Measurements from ENCODE around the gene TRIP12.
"Not testable (repeated sequence)": the region's sequence is repeated elsewhere in the genome, so short reads cannot be mapped to it uniquely, and the experiment has no call there.

TRIP12 gene

DNA sequence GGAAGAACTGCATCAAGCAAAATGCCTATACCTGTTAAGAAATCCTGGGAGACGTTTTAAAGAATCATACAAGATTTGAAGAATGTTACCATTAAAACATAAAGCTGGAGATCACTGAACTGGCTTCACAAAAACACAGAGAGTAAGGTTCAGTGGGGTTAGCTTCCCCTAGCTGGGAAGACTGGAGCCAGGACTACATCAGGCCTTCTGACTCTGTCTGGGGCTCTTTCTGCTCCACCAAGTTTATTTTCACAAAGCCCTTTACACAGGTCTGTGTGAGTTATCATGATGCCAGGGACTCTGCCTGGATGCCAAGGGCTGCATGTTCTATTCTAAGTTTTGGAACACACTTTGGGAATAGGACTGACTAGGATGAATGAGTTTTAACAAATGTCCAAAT, 160.1 kb downstream of the TRIP12 start:
- DNase-seq, result no peak

DNA sequence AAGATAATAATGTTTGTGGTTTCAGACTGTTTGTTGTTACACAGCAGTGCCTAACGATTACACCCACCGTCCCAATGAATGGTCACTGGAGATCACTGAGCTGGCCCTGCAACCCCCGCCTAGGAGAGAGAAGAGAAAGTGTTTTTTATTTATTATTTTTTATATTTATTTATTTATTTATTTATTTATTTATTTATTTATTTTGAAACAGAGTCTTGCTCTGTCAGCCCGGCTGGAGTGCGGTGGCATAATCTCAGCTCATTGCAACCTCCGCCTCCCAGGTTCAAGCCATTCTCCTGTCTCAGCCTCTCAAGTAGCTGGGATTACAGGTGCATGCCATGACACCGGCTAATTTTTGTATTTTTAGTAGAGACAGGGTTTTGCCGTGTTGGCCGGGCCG, 164.3 kb downstream of the TRIP12 start:
- not testable (repeated sequence) for DNase-seq

DNA sequence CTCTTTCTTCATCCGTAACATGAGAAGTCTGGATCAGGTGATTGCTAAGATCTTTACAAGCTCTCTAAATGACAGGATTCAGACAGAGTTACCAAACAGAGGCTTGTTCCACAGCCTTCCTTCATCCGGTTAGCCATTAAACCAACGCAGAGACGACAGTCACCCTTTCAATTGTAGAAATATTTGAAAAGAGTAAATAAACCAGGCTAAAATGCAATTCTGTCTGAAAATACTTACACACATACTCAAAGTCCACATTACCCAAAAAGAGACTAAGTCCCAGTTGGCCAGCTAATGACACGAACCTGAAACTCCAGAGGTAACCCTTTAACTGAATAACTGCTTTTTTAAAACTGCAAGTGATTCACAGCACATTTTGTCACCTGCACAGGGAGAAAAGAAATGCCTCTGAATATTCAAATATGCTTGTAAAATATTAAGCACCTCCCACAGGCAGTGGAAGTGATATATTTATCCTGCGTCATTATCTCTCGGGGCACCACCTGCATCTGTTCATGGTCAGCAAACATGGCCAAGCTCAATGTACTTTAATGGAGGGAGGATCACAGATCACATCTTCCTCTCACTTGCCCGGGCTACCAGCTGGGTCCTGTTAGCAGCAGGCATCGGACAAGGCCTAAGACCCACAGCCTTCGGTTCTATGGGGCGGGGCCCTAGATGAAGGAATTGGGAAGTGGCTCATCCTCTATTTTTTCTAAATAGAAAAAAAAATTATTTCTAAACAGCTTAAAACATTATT, 168.7 kb downstream of the TRIP12 start:
- DNase-seq, result no peak

DNA sequence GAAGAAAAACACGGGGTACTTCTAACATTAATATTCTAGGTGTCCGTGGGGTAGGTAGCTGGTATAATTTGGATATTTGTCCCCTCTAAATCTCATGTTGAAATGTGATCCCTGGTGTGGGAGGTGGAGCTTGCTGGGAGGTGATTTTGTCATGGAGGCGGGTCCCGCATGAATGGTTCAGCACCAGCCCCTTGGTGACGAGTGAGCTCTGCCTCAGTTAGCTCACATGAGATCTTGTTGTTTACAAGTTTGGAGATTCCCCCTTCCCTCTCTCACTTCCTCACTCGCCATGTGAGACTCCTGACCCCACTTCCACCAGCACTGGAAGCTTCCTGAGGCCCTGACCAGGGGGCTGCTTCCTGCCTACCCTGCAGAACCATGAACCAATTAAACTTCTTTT, 172.0 kb downstream of the TRIP12 start:
- no peak for DNase-seq

DNA sequence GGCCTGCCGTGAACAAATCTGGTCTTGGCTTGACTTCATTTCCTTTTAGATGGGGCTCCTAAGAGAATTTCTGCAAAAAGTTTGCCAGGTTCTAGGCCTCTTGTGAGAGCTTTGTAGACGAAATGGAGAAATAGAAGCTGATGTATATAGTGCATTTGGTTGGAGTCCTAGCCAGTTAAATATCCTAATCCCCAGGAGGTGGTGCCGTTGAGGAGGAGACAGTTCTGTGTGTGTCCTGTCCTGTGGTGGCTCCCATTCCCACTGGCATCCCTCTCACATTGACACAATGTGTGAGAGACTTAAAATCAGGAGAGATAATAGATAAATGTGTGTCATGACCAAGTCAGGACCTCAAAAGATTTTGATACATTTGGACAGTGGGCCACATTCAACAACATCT, 172.9 kb downstream of the TRIP12 start:
- DNase-seq, result no peak

DNA sequence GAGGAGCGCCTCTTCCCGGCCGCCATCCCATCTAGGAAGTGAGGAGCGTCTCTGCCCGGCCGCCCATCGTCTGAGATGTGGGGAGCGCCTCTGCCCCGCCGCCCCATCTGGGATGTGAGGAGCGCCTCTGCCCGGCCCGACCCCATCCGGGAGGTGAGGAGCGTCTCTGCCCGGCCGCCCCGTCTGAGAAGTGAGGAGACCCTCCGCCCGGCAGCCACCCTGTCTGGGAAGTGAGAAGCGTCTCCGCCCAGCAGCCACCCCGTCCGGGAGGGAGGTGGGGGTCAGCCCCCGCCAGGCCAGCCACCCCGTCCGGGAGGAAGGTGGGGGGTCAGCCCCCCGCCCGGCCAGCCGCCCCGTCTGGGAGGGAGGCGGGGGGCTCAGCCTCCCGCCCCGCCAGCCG, 179.1 kb downstream of the TRIP12 start:
- not testable (repeated sequence) for DNase-seq

DNA sequence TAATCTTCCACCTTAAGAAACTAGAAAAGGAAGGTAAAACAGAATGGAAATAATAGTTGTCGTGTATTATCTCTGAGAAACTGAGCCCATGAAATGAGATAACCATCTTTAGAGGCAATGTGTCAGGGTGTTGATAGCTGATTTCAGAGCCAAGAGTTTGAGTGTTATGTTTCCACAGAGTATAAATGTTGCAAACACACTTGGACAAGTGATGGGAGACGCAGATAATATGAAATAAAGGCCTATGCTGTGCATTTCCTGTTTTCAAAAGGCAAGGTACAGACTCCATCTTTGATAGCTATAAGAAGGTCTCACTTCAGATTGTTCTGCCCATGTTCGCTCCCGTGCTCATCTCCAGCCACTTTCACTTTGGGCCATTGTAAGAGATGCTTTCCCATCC, 181.5 kb downstream of the TRIP12 start:
- no peak for DNase-seq

DNA sequence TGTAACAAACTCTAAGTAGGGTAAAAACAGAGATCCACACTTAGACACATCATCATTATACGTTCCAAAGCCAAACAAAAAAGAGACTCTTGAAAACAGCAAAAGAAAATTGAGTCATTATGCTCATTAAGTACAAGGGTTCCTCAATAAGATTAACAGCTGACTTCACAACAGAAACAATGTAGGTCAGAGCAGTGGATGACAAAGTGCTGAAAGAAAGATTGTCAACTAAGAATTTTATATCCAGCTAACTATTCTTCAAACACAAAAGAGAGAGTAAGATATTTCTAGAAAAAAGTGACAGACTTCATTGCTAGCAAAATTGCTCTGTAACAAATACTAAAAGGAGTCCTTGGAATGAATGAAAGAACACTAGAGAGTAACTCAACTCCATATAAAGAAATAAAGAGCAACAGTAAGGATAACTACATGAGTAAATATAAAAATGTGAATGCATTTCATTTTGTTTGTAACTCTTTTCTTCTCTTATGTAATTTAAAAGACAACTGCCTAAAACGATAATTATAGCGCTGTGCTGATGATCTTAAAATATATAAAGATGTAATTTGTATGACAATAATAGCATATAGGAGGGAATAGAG, 183.7 kb downstream of the TRIP12 start:
- no peak for DNase-seq

DNA sequence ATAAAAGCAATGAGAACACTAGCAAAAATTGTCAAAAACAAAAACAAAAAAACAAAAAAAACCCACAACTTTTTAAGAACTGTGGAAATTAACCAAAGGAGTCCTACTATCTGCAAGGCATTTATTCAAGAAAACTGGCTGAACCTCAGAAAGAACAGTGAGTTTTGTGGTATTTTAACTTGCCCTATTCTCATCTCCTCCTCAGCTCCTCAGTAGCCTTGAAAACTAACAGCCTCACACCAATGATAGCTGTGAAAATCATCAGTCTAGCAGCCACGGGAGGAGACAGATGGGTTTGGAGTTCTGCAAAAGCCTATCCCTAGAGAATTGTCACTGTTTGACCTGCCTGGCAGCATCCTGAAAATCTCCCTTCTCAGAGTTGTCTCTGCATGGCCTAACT, 187.4 kb downstream of the TRIP12 start:
- no peak for DNase-seq

DNA sequence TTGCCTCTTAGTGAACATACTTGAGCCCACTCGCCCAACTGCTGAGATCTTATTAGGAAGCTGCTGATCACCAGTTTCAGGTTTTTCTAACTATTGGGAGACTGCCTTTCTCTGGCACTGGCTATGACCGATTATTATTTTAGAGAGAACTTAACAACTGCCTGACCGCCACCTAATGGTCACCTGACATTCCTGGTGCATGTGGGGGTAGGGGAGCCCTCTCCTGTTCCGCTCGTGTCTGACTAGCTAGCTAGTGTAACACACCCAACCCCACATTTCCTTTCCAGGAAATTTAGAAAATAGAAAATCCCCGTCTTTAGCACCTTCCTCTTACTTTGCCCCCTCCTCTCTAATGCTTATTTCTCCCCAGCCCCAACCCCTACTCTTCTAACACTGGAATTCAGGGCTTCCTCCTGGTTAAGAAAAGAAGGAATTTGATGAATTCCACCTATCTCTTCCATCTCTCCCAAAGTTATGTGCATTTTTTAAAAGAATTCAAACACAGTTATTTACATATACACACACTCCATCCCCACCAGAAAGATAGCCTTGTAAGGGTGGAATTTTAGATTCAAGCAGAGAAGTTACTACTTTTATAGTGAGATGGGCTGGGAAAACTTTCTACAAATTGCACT, 188.1 kb downstream of the TRIP12 start:
- DNase-seq, result no peak

DNA sequence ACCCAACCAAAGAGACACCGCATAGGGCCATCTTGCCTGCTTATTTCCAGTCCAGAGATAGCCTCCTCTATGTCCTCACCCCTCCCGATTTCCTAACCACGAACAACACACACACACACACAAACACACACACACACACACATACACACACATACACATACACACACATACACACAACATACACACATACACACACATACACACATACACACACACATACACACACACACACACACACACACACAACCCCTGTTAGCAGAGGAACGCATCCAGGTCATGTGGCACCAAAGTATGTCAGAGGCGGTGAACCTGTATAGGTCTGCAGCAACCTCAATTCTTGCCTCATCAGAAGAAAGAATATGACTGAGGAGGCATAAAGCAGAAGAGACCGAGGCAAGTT, 188.9 kb downstream of the TRIP12 start:
- DNase-seq, result no peak

DNA sequence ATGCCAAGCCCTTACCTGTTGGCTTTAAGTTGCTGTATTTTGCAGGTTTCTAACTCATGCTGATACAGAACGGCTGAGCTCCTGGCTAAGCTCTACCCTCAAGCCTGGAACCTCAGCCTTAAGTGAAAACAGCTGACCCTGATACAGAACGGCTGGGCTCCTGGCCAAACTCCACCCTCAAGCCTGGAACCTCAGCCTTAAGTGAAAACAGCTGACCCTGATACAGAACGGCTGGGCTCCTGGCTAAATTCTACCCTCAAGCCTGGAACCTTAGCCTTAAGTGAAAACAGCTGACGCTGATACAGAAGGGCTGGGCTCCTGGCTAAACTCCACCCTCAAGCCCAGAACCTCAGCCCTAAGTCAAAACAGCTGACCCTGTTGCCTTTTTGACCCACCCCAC, 189.9 kb downstream of the TRIP12 start:
- DNase-seq, result no peak

DNA sequence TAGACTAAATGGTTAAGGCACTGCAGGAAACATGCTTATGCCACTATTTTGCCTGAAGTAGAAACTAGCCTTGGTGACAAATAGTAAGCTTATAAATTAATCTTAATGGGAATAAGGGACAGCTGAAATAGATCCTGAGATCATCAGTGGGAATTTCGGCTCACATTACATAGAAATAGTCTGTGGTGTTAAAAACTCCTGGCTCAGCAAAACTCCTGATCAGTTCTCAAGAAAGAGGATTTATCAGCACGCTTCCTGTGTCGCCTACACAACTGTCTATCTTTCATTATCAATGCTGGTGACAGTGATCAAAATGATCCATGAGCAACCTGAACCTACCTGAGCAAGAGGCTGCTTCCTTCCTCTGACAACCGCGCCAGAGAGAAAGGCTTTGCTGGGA, 190.4 kb downstream of the TRIP12 start:
- no peak for DNase-seq

DNA sequence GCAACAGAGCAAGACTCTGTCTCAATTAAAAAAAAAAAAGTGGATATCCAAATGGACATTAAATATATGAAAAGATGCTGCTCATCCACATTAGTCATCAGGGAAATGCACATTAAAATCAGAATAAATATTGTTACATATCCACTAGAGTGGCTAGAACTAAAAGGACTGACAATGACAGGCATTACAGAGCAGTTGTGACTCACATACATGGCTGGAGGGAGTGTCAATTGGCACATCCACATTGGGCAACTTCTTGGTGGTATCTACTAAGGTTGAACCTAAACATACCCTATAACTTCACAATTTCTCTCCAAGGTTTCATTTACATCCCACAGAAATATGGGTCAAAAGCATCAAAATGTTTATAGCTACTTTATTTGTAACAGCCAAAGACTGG, 193.4 kb downstream of the TRIP12 start:
- DNase-seq, result no peak

DNA sequence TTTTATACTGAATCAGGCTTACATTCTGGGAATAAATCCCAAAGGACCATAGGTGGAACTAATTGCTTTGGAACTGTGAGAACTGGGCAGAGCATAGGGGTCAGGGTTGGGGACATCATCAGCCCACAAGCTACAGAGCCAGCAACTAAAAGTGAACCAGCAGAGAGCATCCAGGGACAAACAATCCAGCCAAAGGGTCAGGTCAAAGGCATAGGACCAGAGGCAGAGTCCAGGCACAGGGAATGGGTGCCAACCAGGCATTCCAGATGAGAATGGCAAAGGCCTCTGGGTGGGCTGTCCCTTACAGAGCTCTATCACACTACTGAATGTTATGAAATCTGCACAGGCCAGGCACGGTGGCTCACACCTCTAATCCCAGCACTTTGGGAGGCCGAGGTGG, 195.2 kb downstream of the TRIP12 start:
- DNase-seq, result no peak

DNA sequence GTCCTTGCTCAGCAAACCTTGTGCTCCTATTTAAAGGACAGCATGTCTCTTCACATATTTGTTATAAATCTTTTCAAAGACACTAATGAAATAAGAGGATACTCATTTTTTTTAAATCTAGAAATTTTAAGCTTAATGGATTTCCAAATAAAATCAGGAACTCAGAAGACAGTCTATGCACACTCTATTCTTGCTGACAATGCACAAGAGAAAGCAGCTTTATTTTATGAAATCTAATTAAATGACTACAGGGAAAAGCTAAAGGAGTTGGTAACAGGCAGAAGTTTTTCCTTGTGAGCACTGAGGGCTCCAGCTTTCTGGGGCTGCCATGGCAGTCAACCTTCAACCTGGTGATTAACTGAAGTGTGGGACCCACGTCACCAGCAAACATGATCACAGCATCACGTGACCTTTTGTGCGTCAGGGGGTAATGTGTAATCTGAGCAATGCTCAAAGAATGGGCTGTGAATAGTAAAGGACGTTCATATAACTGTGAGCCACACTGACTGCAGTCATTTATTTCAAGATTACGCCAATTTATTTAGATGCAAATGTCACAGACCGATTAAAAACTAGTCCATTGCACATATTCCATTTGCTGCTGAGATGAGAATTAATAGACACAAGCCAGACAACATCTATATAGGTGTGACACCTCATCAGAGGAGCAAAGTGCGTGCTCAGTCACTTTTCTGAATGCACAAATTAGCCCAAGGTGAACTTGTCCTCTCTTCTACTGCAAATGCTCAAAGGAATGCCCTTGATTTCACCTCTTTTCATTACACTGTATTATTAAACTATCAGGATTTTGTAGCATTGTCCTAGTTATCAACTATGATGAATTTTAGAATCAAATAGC, 195.9 kb downstream of the TRIP12 start:
- DNase-seq, result no peak

DNA sequence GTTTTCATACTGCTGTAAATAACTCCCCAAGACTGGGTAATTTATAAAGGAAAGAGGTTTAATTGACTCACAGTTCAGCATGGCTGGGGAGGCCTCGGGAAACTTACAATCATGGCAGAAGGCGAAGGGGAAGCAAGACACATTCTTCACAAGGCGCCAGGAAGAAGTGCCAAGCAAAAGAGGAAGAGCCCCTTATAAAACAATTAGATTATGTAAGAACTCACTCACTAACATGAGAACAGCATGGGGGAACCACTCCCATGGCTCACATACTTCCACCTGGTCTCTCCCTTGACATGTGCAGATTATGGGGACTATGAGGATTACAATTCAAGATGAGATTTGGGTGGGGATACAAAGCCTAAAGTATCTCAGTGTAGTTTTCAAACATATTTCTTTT, 198.6 kb downstream of the TRIP12 start:
- not testable (repeated sequence) for DNase-seq

DNA sequence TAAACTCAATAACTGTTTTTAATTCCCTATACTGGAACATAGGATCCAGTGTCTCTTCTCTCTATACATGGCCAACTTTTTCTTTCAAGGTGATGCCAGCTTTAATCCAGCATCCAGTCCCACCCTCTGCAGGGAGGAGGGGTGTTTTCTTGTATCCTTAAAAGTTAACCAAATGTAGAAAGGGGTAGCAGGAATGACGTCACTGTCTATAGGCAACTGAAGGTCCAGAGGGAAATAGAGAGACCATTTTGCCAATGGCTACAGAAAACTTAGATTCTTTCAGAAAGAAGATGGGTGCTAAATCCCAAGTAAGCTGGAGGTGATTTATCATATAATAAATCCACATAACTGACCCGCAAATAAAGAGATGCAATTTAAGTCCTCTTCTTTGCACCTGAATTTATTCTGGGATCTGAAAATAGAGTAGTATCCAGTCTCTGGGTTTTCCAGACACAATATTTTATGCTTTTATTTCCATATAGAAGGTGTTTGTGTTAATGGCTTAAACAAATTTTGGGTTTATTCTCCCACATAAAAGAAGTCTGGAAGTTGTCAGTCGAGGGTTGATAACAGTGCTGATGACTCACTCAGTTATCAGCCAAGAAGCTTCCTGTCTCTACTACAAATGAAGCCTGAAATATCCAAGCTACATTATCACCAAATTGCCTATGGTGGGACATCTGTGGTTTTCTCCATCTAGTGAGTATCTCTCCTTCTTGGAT, 201.7 kb downstream of the TRIP12 start:
- no peak for DNase-seq

DNA sequence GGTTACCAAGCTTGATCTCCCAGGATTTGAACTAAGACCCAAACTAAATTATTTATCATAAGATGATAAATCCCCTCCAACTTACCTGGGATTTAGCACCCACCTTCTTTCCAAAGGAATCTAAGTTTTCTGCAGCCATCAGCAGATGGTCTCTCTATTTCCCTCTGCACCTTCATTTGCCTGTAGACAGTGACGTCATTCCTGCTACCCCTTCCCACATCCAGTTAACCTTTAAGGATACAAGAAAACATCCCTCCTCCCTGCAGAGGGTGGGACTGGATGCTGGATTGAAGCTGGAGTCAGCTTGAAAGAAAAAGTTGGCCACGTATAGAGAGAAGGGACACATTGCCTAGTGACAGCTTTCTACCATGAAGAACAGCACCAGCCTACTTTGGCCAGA, 203.8 kb downstream of the TRIP12 start:
- DNase-seq, result no peak

DNA sequence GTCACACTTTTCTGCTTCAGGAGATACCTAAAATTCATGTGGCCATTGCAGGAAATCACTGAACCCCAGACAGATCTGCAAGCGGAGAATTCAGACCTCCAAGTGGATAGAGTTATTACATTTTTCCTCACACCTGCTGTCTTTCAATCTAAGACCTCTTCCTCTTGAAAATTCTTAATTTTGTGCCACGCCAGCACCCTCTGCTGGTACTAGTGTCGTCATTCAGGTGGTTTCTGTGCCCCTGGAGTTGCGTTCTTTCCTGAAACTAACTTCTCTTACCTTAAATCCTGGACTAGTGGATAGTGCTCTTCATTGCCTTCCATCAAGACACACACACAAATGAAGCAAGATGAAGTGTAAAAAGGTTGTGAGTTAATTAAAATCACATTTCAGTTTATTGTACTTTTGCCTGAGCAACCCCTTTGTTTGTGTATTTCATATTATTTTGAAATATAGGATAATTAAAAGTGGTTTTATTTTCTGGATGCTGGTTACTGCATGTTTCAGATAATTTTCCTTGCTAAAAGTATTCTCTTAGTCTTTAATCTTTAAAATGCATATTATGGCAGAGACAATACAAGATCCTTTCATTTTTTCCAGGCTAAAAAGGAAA, 205.8 kb downstream of the TRIP12 start:
- peak in 6 of 14 donors; percentile 11 to 60 (median 20) for DNase-seq

DNA sequence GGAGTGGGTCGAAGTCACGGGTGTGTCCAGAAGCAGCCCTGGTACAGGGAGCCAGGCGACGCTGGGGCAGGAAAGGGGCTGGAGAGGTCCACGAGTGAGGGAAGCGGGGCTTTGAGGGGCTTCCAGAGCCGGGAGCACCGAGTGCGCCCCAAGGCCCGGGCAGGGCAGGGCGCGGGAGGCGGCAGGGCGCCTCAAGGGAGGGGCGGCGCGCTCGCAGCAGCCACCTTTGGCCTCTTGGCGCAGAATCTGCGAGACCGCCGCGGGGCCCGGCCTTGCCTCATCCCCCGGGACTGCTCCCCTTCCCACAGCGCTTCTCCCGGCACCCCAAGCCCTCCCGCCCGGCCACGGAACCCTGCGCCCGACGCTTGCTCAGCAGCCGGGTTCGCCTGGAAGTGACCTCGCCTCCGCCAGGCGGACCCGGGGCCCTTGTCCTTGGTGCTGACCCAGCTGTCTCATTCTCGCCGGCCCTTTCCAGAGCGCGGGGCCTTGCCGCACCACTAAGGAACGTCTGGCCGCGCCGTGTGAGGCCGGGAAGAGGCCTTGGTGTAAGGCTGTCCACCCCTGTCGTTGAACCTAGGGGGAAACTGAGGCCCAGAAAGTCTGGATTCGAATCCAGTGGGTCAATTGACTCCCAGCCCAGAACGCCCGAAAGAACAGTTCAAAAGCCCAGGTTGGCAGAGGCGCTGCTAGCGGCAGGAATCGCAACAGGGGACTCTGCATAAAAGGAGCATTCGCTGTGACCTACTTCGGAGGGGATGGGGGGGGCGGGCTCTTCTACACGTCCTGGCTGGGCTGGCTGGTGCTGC, 206.9 kb downstream of the TRIP12 start:
- peak in 11 of 14 donors; percentile 20 to 80 (median 62) for DNase-seq
